Measurements from ENCODE around the gene SCPEP1.

GRCh38 chr17:56928586-56928985 lies 49.3 kb upstream of the SCPEP1 start:
- TF ChIP-seq EZH2phosphoT487 (IDR thresholded peaks at IDR 0.05; ENCODE audit: insufficient read depth, low read depth) (no peak), EZH2 (IDR thresholded peaks at IDR 0.05; ENCODE audit: insufficient read depth, poor library complexity, severe bottlenecking) (no peak)

Data from GM23248 (cell line).